ENCODE measurements around the gene CPLX3. TPM values are rescaled to one million over a fixed set of nuclear protein-coding genes. Genes with fewer than 3 reads are reported as not detected.

The CPLX3 gene
- total RNA-seq, 2 experiments from 2014 or later = 0.11 TPM; not detected in 1

- Mint-ChIP-seq H3K27ac (peak overlapping the region; percentile 98), H3K9me3 (no peaks in the 10 kb centered on the region), H3K4me3 (peak overlapping the region; percentile 98), H3K4me1 (ENCODE audit: low read depth) (peaks cover 45% of the 10 kb centered on the region), H3K36me3 (ENCODE audit: low read depth) (peaks cover 72% of the 10 kb centered on the region), H3K27me3 (no peaks in the 10 kb centered on the region)
- ATAC-seq (no peak), DNase-seq (no peak)
- TF ChIP-seq, protein P1, sequence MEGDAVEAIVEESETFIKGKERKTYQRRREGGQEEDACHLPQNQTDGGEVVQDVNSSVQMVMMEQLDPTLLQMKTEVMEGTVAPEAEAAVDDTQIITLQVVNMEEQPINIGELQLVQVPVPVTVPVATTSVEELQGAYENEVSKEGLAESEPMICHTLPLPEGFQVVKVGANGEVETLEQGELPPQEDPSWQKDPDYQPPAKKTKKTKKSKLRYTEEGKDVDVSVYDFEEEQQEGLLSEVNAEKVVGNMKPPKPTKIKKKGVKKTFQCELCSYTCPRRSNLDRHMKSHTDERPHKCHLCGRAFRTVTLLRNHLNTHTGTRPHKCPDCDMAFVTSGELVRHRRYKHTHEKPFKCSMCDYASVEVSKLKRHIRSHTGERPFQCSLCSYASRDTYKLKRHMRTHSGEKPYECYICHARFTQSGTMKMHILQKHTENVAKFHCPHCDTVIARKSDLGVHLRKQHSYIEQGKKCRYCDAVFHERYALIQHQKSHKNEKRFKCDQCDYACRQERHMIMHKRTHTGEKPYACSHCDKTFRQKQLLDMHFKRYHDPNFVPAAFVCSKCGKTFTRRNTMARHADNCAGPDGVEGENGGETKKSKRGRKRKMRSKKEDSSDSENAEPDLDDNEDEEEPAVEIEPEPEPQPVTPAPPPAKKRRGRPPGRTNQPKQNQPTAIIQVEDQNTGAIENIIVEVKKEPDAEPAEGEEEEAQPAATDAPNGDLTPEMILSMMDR (IDR thresholded peaks at IDR 0.05) = no peak
- intact Hi-C loops (cut with micrococcal nuclease) = loop anchor here (5.0 kb wide), 1 partner anchor 384 kb away; no protein-coding TSS in a partner anchor
- ChIA-PET CTCF (interaction anchor here (0.7 to 30.3 kb wide), 12 partner anchors 2 to 408 kb away, joined by 3 to 1327 read pairs (median 6); partner anchors contain the start of gene CSK), POLR2A (interaction anchor here (0.6 to 21.2 kb wide), 12 partner anchors 4 to 169 kb away, joined by 3 to 410 read pairs (median 6); partner anchors contain the start of genes COX5A and CSK)
Observed at GRCh38 chr15:74786551-74787165, 39.8 kb upstream of the CPLX3 start.

- Mint-ChIP-seq H3K27me3 (no peaks in the 10 kb centered on the region), H3K4me1 (ENCODE audit: low read depth) (peaks cover 53% of the 10 kb centered on the region), H3K9me3 (no peaks in the 10 kb centered on the region), H3K27ac (peak overlapping the region; percentile 98), H3K36me3 (ENCODE audit: low read depth) (peaks cover 77% of the 10 kb centered on the region), H3K4me3 (peak overlapping the region; percentile 98)
- intact Hi-C loops (cut with micrococcal nuclease) = loop anchor here (5.0 kb wide), 1 partner anchor 385 kb away; no protein-coding TSS in a partner anchor
- ChIA-PET POLR2A (interaction anchor here (0.6 to 21.2 kb wide), 14 partner anchors 3 to 245 kb away, joined by 3 to 410 read pairs (median 5); partner anchors contain the start of genes COX5A and CSK), CTCF (interaction anchor here (0.7 to 30.3 kb wide), 16 partner anchors 1 to 414 kb away, joined by 3 to 1327 read pairs (median 4); partner anchors contain the start of genes C15orf39, CSK and MPI)
- peak; percentile 98 for DNase-seq
- peak; percentile 70 for ATAC-seq
- TF ChIP-seq, protein P1 (IDR thresholded peaks at IDR 0.05) = peak; percentile 81
Observed at GRCh38 chr15:74787251-74788041, 39.0 kb upstream of the CPLX3 start.

DNA sequence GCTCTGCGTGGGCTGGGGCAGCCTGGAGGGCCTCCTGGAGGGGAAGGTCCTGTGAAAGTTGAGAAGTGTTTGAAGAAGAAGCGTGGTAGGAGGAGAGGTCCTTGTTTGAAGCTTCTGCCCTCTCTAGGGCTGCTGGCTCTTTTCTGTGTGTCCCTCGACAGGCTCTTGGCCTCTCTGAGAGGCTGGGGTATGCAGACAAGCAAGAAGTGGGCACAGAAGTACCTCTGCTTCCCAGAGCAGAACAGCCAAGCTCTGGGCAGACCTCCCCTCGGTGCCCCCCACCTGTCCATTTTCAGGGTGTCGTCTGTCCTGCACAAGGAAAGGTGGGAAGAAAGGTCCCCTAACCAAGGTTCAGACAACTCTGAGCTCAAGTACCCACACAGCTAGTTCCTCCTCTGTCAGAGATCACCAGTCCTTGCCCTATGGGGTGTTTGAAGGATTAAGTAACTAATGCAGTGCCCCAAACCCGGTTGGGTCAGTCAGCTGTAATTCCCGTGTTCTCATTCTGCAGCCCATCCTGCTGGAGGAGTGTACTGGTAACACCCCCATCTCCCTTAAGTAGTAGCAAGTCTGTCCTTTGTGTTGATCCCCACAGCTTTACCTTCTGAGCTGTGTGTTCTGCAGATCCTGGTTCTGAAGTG lies 38.3 kb upstream of the CPLX3 start:
- POLR2A ChIA-PET = interaction anchor here (1.0 to 21.2 kb wide), 9 partner anchors 3 to 246 kb away, joined by 3 to 410 read pairs (median 5); partner anchors contain the start of gene CSK
- Mint-ChIP-seq H3K27me3 (no peaks in the 10 kb centered on the region), H3K27ac (peak overlapping the region; percentile 98), H3K9me3 (no peaks in the 10 kb centered on the region), H3K36me3 (ENCODE audit: low read depth) (peaks cover 74% of the 10 kb centered on the region), H3K4me1 (ENCODE audit: low read depth) (peaks cover 60% of the 10 kb centered on the region), H3K4me3 (peak overlapping the region; percentile 98)
- ATAC-seq = no peak
- intact Hi-C loops (cut with micrococcal nuclease) = loop anchor here (5.0 kb wide), 1 partner anchor 386 kb away; no protein-coding TSS in a partner anchor
- CTCF ChIA-PET = interaction anchor here (0.9 to 30.3 kb wide), 13 partner anchors 0 to 414 kb away, joined by 3 to 1327 read pairs (median 5); partner anchors contain the start of genes C15orf39, CSK and MPI
- TF ChIP-seq, protein P1 (IDR thresholded peaks at IDR 0.05) = no peak
- DNase-seq = no peak

GRCh38 chr15:74788683-74789151 lies 37.7 kb upstream of the CPLX3 start:
- TF ChIP-seq, protein P1 (IDR thresholded peaks at IDR 0.05) = no peak
- intact Hi-C loops (cut with micrococcal nuclease) = loop anchor here (5.0 kb wide), 1 partner anchor 386 kb away; no protein-coding TSS in a partner anchor
- ChIA-PET POLR2A (interaction anchor here (1.0 to 21.2 kb wide), 7 partner anchors 2 to 246 kb away, joined by 3 to 410 read pairs (median 10); partner anchors contain the start of gene CSK), CTCF (interaction anchor here (0.9 to 30.3 kb wide), 10 partner anchors 0 to 413 kb away, joined by 3 to 1327 read pairs (median 6); partner anchors contain the start of genes C15orf39, CSK and MPI)
- peak overlapping the region; percentile 98 for H3K27ac Mint-ChIP-seq
- H3K4me3 Mint-ChIP-seq = peak overlapping the region; percentile 98
- H3K36me3 Mint-ChIP-seq (ENCODE audit: low read depth) = peaks cover 69% of the 10 kb centered on the region
- peaks cover 65% of the 10 kb centered on the region for H3K4me1 Mint-ChIP-seq (ENCODE audit: low read depth)
- H3K27me3 Mint-ChIP-seq = no peaks in the 10 kb centered on the region
- no peaks in the 10 kb centered on the region for H3K9me3 Mint-ChIP-seq
- ATAC-seq (peak; percentile 28), DNase-seq (peak; percentile 87)
